PC-3 (cell line): ENCODE results near the gene DENND1B.

Experiments
- EZH2 ChIP-seq: fragments of 300-600 bp; sonication (generic); IDR thresholded peaks from one replicate; pipeline ENCODE4 v1.6.1; 2017; ENCODE audit warnings: antibody characterized with exemption, mild to moderate bottlenecking, low read length; ENCODE audit not compliant: unreplicated experiment
- TF ChIP-seq, protein P1 (sequence below): fragments of 300-600 bp; sonication (generic); conservative IDR thresholded peaks from 2 replicates; pipeline ENCODE4 v1.5.1; 2017; ENCODE audit warnings: antibody characterized with exemption, low read depth, mild to moderate bottlenecking, low read length

- TF ChIP-seq, protein P1, sequence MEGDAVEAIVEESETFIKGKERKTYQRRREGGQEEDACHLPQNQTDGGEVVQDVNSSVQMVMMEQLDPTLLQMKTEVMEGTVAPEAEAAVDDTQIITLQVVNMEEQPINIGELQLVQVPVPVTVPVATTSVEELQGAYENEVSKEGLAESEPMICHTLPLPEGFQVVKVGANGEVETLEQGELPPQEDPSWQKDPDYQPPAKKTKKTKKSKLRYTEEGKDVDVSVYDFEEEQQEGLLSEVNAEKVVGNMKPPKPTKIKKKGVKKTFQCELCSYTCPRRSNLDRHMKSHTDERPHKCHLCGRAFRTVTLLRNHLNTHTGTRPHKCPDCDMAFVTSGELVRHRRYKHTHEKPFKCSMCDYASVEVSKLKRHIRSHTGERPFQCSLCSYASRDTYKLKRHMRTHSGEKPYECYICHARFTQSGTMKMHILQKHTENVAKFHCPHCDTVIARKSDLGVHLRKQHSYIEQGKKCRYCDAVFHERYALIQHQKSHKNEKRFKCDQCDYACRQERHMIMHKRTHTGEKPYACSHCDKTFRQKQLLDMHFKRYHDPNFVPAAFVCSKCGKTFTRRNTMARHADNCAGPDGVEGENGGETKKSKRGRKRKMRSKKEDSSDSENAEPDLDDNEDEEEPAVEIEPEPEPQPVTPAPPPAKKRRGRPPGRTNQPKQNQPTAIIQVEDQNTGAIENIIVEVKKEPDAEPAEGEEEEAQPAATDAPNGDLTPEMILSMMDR = peak; percentile 72
- TF ChIP-seq EZH2 = no peak
These were observed 254.1 kb downstream of the DENND1B start for GRCh38 chr1:197521118-197521739.
